Thyroid gland (tissue), 4 donors: ENCODE data around the gene MRPL9.

ENCODE experiments used
- CTCF ChIP-seq, 6 experiments: fragments of 200-600 bp in 3 of 6; fragments of 450-650 bp in 3 of 6; sonication (generic) in 3 of 6; IDR thresholded peaks; one replicate each; pipeline ENCODE4 v1.5.1; 2016 to 2019; ENCODE audit warnings: antibody characterized with exemption in 6 of 6, mild to moderate bottlenecking in 2 of 6, inconsistent platforms in 1 of 6, moderate library complexity in 1 of 6
- POLR2A ChIP-seq, 2 donors: fragments of 450-650 bp; IDR thresholded peaks; one replicate each; pipeline ENCODE4 v1.6.1; 2017; ENCODE audit warnings: antibody characterized with exemption in 2 of 2, mild to moderate bottlenecking in 2 of 2, moderate library complexity in 1 of 2

GRCh38 chr1:151716771-151717631, 46.3 kb downstream of the MRPL9 start, which contains the start of gene CELF3:
- TF ChIP-seq POLR2A (IDR thresholded peaks at IDR 0.05) (no peak), CTCF (IDR thresholded peaks at IDR 0.05) (no peak)
